ENCODE data around the gene FBXO36. TPM values are rescaled to one million over a fixed set of nuclear protein-coding genes. Genes with fewer than 3 reads are reported as not detected.

Gene FBXO36
- total RNA-seq, 1 experiment from 2014 or later = 3.0 TPM

- H3K27ac ChIP-seq (ENCODE audit: insufficient read length, low read depth, low read length) = no peak overlapping the region
- no peak overlapping the region for H4K8ac ChIP-seq (replicated peaks; ENCODE audit: insufficient read length, low read depth, low read length)
- no peak overlapping the region for H3K14ac ChIP-seq (ENCODE audit: insufficient read depth, low read length)
- DNase-seq = no peak
- TF ChIP-seq CTCF (conservative IDR thresholded peaks at IDR 0.05) = no peak
- no peak overlapping the region for H3T11ph ChIP-seq (ENCODE audit: low read length)
- H2AFZ ChIP-seq (ENCODE audit: low read length) = no peak overlapping the region
- Mint-ChIP-seq H3K9me3 (peaks cover 0 to 11% of the 10 kb centered on the region in 2 experiments; a peak in 2 of 5 replicates), H3K4me3 (no peak overlapping the region), H3K27me3 (ENCODE audit: low read depth) (no peaks in the 10 kb centered on the region), H3K4me1 (no peaks in the 10 kb centered on the region), H3K27ac (no peak overlapping the region), H3K36me3 (ENCODE audit: insufficient read depth in 1 of 3, low read depth in 3 of 3) (peaks cover 0 to 10% (median 7%) of the 10 kb centered on the region in 3 experiments; a peak in 5 of 7 replicates)
- no peak overlapping the region for H4K5ac ChIP-seq (ENCODE audit: insufficient read length, low read depth, low read length)
- no peak overlapping the region for H3K9ac ChIP-seq (ENCODE audit: extremely low read depth, insufficient read length, low read length)
- no peak overlapping the region for H2AK5ac ChIP-seq (ENCODE audit: insufficient read length, low read length)
- no peaks in the 10 kb centered on the region for H3K23me2 ChIP-seq (ENCODE audit: insufficient read length, low read depth, low read length, poor library complexity, severe bottlenecking)
- H3K27me3 ChIP-seq (ENCODE audit: insufficient read depth, low read length) = no peaks in the 10 kb centered on the region
- no peaks in the 10 kb centered on the region for H3K9me3 ChIP-seq (ENCODE audit: control insufficient read depth, low read depth, low read length)
- no peaks in the 10 kb centered on the region for H3K79me2 ChIP-seq (ENCODE audit: insufficient read depth, low read length)
- H4K20me1 ChIP-seq (ENCODE audit: control insufficient read depth, insufficient read depth, insufficient read length) = no peaks in the 10 kb centered on the region
- H3K79me1 ChIP-seq (ENCODE audit: insufficient read depth, low read depth, low read length, poor library complexity, severe bottlenecking) = no peaks in the 10 kb centered on the region
- no peak overlapping the region for H3K18ac ChIP-seq (ENCODE audit: insufficient read length, low read depth, low read length)
- no peak overlapping the region for H2BK15ac ChIP-seq (ENCODE audit: low read depth, low read length)
- no peak overlapping the region for H3K4ac ChIP-seq (ENCODE audit: low read depth, low read length)
- no peak overlapping the region for H3K4me2 ChIP-seq (ENCODE audit: insufficient read depth, insufficient read length, low read length)
- H3K4me1 ChIP-seq (ENCODE audit: insufficient read depth, low read length) = no peaks in the 10 kb centered on the region
- no peak overlapping the region for H2BK5ac ChIP-seq (ENCODE audit: insufficient read length, low read length)
- no CpG with 5 or more reads among the region's 1 CpG for WGBS (ENCODE audit: extremely low coverage, insufficient read length, low lambda C conversion rate)
- H2BK20ac ChIP-seq (ENCODE audit: low read depth, low read length, poor library complexity, severe bottlenecking) = no peak overlapping the region
- H2BK12ac ChIP-seq (ENCODE audit: insufficient read length, low read depth, low read length) = no peak overlapping the region
- H3K56ac ChIP-seq (ENCODE audit: insufficient read length, low read depth, low read length) = no peak overlapping the region
- H3K23ac ChIP-seq (ENCODE audit: insufficient read length, low read depth, low read length) = no peak overlapping the region
- H2BK120ac ChIP-seq (ENCODE audit: low read depth, low read length, poor library complexity, severe bottlenecking) = no peak overlapping the region
- H4K91ac ChIP-seq (ENCODE audit: insufficient read length, low read depth, low read length) = no peak overlapping the region
Measured at GRCh38 chr2:230011617-230012016, 89.3 kb downstream of the FBXO36 start.

Measured in H9 (cell line).